Panc1 (cell line): ENCODE measurements around the gene PHLDB1. TPM values are rescaled to one million over a fixed set of nuclear protein-coding genes. Genes with fewer than 3 reads are reported as not detected.

ENCODE experiments used
- ATAC-seq: fragments of 200-7000 bp; cut with Tn5 transposase; 2 replicates; pipeline ENCODE4 v1.9.1; 2020; ENCODE audit warnings: mild to moderate bottlenecking, moderate library complexity
- BruUV-seq: library from RNA; stranded (reverse); fragments of 400-500 nt; replicated peaks from 2 replicates; lab custom pipeline; 2021; lab: Mats Ljungman, UMichigan
- CTCF ChIA-PET: fragments of 300-600 bp; sonication (Branson Sonifier 250); formaldehyde crosslinking; loops from one replicate; lab custom pipeline; 2022; ENCODE audit warnings: antibody characterized with exemption; lab: Charles Lee
- POLR2A ChIA-PET: fragments of 300-600 bp; sonication (Branson Sonifier 250); formaldehyde crosslinking; loops from one replicate; lab custom pipeline; 2022; ENCODE audit warnings: antibody characterized with exemption; lab: Charles Lee
- DNase-seq: peaks from one replicate; pipeline ENCODE4 v3.0.0-alpha.2; 2010; ENCODE audit warnings: low read depth, low spot score
- H3K27ac ChIP-seq: 2 replicates; pipeline ENCODE4 v1.5.1; 2011; ENCODE audit warnings: mild to moderate bottlenecking, low read length, inconsistent platforms
- H3K27me3 ChIP-seq: fragments of 200-500 bp; sonication (Bioruptor generic); 2 replicates; pipeline ENCODE4 v1.6.0; 2014; ENCODE audit warnings: low read length, inconsistent platforms; ENCODE audit not compliant: control insufficient read depth, insufficient read depth
- H3K36me3 ChIP-seq: fragments of 200-500 bp; sonication (Bioruptor generic); 2 replicates; pipeline ENCODE4 v1.5.1; 2014; ENCODE audit warnings: inconsistent platforms, mild to moderate bottlenecking, low read length, moderate library complexity; ENCODE audit not compliant: control insufficient read depth, insufficient read depth
- H3K4me1 ChIP-seq: 2 replicates; pipeline ENCODE4 v1.5.1; 2011; ENCODE audit warnings: inconsistent platforms, mild to moderate bottlenecking, low read length, moderate library complexity; ENCODE audit not compliant: control insufficient read depth, insufficient read depth
- H3K4me3 ChIP-seq, 2 experiments: 2 replicates each; pipeline ENCODE4 v1.5.1; 2011 to 2012; ENCODE audit warnings: low read depth in 2 of 2, low read length in 2 of 2, mild to moderate bottlenecking in 2 of 2, inconsistent platforms in 1 of 2, moderate library complexity in 1 of 2
- H3K9me3 ChIP-seq: fragments of 200-500 bp; sonication (Bioruptor generic); 2 replicates; pipeline ENCODE4 v1.5.1; 2014; ENCODE audit warnings: low read depth, mild to moderate bottlenecking, inconsistent platforms, low read length, moderate library complexity; ENCODE audit not compliant: control insufficient read depth, insufficient read depth
- POLR2AphosphoS5 ChIP-seq: IDR thresholded peaks from 2 replicates; pipeline ENCODE4 v1.6.1; 2012; ENCODE audit warnings: mild to moderate bottlenecking, low read depth, low read length, moderate library complexity
- SIN3A ChIP-seq: IDR thresholded peaks from 2 replicates; pipeline ENCODE4 v1.6.1; 2012; ENCODE audit warnings: low read depth, mild to moderate bottlenecking, low read length, moderate library complexity, borderline replicate concordance; ENCODE audit not compliant: insufficient read depth
- TCF7L2 ChIP-seq: IDR thresholded peaks from 2 replicates; pipeline ENCODE4 v1.6.1; 2011; ENCODE audit warnings: mild to moderate bottlenecking, low read depth, low read length, inconsistent platforms
- in situ Hi-C: cut with HindIII; loops from 2 replicates; pipeline ENCODE4 v1.10.0; 2016; ENCODE audit warnings: low sequenced_read_pairs, low pct_unique_long_range_greater_than_20kb
- intact Hi-C: fragments of 100-400 bp; cut with micrococcal nuclease; formaldehyde crosslinking; loops from one replicate; pipeline ENCODE4 v1.10.0; 2022; ENCODE audit not compliant: unreplicated experiment
- total RNA-seq: library from RNA; stranded (reverse); gene quantifications from one replicate; pipeline ENCODE4 v1.2.1, GENCODE V29; 2021; ENCODE audit not compliant: unreplicated experiment
- TF ChIP-seq, protein P1 (sequence below): fragments of 450-650 bp; IDR thresholded peaks from 2 replicates; pipeline ENCODE4 v1.5.1; 2017; ENCODE audit warnings: mild to moderate bottlenecking
- TF ChIP-seq, protein P2 (sequence below), 2 experiments: IDR thresholded peaks; 2 replicates each; pipeline ENCODE4 v1.6.1; 2011 to 2012; ENCODE audit warnings: low read depth in 2 of 2, control low read depth in 1 of 2, low read length in 1 of 2, mild to moderate bottlenecking in 1 of 2, moderate library complexity in 1 of 2; ENCODE audit not compliant: insufficient read depth in 1 of 2

Gene PHLDB1
- total RNA-seq, 1 experiment from 2014 or later: 97.7 TPM

DNA sequence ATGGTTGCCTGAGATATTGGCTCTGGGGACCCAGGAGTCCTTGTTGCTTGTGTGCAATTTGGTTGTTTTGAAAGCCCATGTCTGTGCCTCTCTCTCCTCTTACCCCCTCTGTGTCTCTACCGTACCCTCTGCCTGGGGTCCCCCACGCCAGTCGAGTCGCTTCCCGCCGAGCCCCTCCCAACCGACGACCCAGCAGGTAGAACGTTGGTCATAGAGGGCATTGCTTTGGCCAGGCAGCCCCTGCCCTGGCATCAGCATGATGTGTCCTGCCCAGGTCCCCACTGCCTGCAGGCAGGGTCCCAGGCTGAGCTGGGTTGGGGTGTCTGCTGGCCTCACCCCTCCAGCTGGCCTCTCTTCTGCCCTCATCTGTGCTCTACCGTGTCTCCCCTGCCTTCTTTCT is 37.1 kb downstream of the PHLDB1 start:
- intact Hi-C loops (no loop called here), in situ Hi-C loops (no loop called here)
- no peak overlapping the region for H3K4me3 ChIP-seq
- ChIA-PET POLR2A (no interaction called here), CTCF (no interaction called here)
- no peak overlapping the region for H3K27ac ChIP-seq
- TF ChIP-seq, protein P1, sequence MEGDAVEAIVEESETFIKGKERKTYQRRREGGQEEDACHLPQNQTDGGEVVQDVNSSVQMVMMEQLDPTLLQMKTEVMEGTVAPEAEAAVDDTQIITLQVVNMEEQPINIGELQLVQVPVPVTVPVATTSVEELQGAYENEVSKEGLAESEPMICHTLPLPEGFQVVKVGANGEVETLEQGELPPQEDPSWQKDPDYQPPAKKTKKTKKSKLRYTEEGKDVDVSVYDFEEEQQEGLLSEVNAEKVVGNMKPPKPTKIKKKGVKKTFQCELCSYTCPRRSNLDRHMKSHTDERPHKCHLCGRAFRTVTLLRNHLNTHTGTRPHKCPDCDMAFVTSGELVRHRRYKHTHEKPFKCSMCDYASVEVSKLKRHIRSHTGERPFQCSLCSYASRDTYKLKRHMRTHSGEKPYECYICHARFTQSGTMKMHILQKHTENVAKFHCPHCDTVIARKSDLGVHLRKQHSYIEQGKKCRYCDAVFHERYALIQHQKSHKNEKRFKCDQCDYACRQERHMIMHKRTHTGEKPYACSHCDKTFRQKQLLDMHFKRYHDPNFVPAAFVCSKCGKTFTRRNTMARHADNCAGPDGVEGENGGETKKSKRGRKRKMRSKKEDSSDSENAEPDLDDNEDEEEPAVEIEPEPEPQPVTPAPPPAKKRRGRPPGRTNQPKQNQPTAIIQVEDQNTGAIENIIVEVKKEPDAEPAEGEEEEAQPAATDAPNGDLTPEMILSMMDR: no peak
- no peak for TF ChIP-seq TCF7L2
- no peak for TF ChIP-seq POLR2AphosphoS5
- TF ChIP-seq, protein P2, sequence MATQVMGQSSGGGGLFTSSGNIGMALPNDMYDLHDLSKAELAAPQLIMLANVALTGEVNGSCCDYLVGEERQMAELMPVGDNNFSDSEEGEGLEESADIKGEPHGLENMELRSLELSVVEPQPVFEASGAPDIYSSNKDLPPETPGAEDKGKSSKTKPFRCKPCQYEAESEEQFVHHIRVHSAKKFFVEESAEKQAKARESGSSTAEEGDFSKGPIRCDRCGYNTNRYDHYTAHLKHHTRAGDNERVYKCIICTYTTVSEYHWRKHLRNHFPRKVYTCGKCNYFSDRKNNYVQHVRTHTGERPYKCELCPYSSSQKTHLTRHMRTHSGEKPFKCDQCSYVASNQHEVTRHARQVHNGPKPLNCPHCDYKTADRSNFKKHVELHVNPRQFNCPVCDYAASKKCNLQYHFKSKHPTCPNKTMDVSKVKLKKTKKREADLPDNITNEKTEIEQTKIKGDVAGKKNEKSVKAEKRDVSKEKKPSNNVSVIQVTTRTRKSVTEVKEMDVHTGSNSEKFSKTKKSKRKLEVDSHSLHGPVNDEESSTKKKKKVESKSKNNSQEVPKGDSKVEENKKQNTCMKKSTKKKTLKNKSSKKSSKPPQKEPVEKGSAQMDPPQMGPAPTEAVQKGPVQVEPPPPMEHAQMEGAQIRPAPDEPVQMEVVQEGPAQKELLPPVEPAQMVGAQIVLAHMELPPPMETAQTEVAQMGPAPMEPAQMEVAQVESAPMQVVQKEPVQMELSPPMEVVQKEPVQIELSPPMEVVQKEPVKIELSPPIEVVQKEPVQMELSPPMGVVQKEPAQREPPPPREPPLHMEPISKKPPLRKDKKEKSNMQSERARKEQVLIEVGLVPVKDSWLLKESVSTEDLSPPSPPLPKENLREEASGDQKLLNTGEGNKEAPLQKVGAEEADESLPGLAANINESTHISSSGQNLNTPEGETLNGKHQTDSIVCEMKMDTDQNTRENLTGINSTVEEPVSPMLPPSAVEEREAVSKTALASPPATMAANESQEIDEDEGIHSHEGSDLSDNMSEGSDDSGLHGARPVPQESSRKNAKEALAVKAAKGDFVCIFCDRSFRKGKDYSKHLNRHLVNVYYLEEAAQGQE (IDR thresholded peaks at IDR 0.05; ENCODE audit: insufficient read depth in 1 of 2, low read depth in 2 of 2, low read length in 1 of 2): no peak
- no peak for TF ChIP-seq SIN3A
- ATAC-seq: no peak
- no peaks in the 10 kb centered on the region for H3K9me3 ChIP-seq
- no TSS peak for BruUV-seq
- H3K4me1 ChIP-seq: no peaks in the 10 kb centered on the region
- no peaks in the 10 kb centered on the region; the same call in 1 of the 2 replicates for H3K36me3 ChIP-seq
- DNase-seq: no peak
- H3K27me3 ChIP-seq: no peaks in the 10 kb centered on the region

DNA sequence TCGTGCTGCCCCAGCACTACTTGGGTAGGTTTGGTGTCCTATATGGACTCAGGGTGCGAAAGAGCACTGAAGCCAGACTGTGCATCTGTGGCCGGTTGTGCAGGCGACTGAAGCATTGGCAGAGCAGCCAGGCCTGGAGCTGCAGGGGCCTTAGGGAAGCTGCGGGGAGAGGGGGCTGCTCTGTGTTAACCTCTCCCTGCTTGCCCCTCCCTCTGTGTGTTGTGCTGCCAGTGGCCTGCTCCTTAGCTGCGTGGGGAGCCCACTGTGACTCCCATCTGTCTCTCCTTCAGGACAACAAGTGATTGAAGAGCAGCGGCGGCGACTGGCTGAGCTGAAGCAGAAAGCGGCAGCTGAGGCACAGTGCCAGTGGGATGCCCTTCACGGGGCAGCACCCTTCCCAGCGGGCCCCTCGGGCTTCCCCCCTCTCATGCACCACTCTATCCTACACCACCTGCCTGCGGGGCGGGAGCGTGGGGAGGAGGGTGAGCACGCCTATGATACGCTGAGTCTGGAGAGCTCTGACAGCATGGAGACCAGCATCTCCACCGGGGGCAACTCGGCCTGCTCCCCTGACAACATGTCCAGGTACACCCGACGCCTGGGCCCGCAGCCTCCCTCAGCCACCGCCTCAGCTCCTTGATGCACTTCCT is 37.8 kb downstream of the PHLDB1 start:
- no peak for DNase-seq
- intact Hi-C loops: no loop called here
- Histone ChIP-seq H3K36me3 (no peaks in the 10 kb centered on the region; the same call in 1 of the 2 replicates), H3K9me3 (no peaks in the 10 kb centered on the region), H3K4me3 (no peak overlapping the region), H3K4me1 (no peaks in the 10 kb centered on the region), H3K27me3 (no peaks in the 10 kb centered on the region), H3K27ac (no peak overlapping the region)
- ChIA-PET CTCF (no interaction called here), POLR2A (no interaction called here)
- in situ Hi-C loops: no loop called here
- BruUV-seq: no TSS peak
- TF ChIP-seq, protein P2 (IDR thresholded peaks at IDR 0.05; ENCODE audit: insufficient read depth in 1 of 2, low read depth in 2 of 2, low read length in 1 of 2): no peak
- TF ChIP-seq POLR2AphosphoS5 (no peak), SIN3A (no peak), TCF7L2 (no peak)
- TF ChIP-seq, protein P1: no peak
- no peak for ATAC-seq
